Testis (tissue), 2 donors: ENCODE results near the gene EPHA7.

Source experiments
- POLR2A ChIP-seq: fragments of 450-650 bp; IDR thresholded peaks from one replicate; pipeline ENCODE4 v1.6.1; 2017; ENCODE audit warnings: antibody characterized with exemption, mild to moderate bottlenecking, moderate library complexity
- TF ChIP-seq, protein P1 (sequence below), 3 experiments: fragments of 450-650 bp in 2 of 3; fragments of 200-600 bp in 1 of 3; sonication (generic) in 1 of 3; IDR thresholded peaks; one replicate each; pipeline ENCODE4 v1.5.1; 2016 to 2019; ENCODE audit warnings: antibody characterized with exemption in 3 of 3, mild to moderate bottlenecking in 2 of 3, moderate library complexity in 1 of 3

DNA sequence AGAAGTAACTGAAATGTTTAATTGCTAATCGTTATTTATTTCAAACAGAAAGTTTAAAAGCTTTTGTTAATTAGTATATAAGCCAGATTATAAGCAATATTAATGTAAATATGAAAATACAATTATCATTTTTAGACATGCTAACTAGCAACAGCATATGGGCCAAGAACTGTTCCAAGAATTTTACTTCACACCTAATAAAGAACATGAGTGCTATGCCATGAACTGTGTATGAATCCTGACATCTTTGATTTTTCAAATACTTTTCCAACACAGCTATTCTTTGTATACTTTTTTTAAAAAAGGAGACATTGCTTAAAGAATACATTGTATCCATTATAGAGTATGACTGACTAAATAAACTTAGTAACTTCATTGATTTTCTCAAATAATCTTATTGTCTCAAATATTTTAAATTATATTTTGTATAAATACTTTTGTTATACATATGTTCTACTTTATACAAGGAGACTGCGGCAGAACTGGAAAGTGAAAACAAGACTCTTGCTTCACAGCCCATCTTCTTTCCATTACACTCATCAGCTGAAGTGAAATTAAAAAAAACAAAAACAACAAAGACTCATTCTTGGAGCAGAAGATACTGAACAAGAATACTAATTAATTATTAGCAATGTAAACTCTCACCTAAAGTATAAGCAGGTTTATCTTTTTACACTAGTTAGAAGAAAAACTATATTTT lies 89.9 kb downstream of the EPHA7 start:
- TF ChIP-seq, protein P1, sequence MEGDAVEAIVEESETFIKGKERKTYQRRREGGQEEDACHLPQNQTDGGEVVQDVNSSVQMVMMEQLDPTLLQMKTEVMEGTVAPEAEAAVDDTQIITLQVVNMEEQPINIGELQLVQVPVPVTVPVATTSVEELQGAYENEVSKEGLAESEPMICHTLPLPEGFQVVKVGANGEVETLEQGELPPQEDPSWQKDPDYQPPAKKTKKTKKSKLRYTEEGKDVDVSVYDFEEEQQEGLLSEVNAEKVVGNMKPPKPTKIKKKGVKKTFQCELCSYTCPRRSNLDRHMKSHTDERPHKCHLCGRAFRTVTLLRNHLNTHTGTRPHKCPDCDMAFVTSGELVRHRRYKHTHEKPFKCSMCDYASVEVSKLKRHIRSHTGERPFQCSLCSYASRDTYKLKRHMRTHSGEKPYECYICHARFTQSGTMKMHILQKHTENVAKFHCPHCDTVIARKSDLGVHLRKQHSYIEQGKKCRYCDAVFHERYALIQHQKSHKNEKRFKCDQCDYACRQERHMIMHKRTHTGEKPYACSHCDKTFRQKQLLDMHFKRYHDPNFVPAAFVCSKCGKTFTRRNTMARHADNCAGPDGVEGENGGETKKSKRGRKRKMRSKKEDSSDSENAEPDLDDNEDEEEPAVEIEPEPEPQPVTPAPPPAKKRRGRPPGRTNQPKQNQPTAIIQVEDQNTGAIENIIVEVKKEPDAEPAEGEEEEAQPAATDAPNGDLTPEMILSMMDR (IDR thresholded peaks at IDR 0.05): no peak
- no peak for TF ChIP-seq POLR2A
